GM19023 (cell line): ENCODE results near the gene SMPD2.

Experiments
- ATAC-seq: cut with Tn5 transposase; IDR thresholded peaks from one replicate; pipeline ENCODE4 v1.9.1; 2021; ENCODE audit warnings: mild to moderate bottlenecking, moderate library complexity; ENCODE audit not compliant: unreplicated experiment

The SMPD2 gene, protein sequence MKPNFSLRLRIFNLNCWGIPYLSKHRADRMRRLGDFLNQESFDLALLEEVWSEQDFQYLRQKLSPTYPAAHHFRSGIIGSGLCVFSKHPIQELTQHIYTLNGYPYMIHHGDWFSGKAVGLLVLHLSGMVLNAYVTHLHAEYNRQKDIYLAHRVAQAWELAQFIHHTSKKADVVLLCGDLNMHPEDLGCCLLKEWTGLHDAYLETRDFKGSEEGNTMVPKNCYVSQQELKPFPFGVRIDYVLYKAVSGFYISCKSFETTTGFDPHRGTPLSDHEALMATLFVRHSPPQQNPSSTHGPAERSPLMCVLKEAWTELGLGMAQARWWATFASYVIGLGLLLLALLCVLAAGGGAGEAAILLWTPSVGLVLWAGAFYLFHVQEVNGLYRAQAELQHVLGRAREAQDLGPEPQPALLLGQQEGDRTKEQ

DNA sequence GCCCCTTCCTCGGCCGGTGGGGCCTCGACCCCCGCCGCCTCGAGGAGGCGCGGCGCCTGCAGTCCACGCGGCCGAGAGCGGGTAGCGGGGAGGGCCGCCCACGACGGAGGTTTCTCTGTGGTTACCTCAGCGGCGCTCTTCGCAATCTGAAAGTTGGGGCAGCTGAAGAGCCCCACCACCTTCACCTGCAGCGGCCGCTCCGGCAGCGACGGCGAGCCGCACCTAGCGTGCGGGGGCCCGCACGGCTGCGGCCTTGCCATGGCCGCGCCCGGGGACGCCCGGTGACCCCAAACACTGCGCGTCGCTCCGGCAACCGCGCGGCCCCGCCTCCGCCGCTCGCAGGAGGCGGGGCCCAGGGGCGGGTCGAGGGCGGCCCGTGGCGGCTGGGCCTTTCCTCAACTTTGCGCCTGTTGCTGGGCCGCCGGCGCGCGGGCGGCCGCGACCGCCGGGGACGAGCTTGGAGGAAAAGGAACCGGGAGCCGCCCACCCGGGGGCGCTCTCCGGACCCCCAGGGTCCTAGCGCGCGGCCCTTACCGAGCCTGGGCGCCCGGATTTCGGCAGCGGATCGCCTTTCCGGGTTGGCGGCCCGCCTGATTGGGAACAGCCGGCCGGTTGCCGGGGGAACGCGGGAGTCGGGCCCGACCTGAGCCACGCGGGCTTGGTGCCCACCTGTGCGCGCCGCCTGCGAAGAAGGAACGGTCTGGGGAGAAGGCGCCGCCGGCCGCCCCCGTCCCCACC is at the start of gene SMPD2, which contains the start of gene PPIL6:
Gene SMPD2, plus strand, starts transcription at position 394 of the 738 bp plus-strand sequence. CDS start 398 bp downstream, outside the sequence.
Gene PPIL6, minus strand, starts transcription at position 298 of the 738 bp plus-strand sequence. Its CDS starts 38 bp downstream, at position 260.
- ATAC-seq: peak; percentile 90

DNA sequence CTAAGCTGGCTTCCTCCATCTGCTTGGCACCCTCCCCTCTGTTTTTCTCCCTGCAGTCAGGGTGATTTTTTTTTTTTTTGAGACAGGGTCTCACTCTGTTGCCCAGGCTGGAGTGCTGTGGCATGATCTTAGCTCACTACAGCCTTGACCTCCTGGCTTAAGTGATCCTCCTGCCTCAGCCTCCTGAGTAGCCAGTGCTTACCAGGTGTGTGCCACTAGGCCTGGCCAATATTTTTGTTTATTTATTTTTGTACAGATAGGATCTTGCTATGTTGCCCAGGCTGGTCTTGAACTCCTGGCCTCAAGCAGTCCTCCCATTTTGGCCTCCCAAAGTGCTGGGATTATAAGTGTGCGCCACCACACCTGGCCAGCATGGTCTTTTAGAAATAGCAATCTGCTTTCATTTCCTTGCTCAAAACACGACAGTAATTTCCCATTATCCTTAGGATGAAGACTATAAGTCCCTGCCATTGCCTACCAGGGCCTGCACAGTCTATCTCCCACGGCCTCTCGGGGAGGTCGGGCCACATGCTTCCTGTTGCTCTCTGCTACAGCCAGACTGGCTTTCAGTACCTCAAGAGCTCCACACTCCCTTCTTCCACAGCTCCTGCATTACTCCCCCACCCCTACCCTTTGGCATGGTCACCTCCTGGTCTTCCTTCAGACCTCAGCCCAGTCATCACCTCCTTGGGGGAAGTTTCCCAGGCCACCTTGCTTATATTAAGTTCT is 47.2 kb upstream of the SMPD2 start:
- no peak for ATAC-seq

DNA sequence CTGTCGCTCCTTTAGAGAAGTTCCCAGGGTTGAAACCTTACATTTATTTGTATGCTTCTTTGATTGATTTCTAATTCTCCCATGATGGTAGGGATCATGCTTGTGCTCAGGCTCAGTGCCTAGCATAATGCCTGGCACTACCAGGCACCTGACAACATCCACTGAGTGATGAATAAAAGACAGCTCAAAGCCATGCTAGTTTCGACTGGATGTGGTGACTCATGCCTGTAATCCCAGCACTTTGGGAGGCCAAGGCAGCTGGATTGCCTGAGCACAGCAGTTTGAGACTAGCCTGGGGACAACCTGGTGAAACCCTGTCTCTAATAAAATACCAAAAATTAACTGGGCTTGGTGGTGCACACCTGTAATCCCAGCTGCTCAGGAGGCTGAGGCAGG is 46.6 kb upstream of the SMPD2 start:
- ATAC-seq: no peak

DNA sequence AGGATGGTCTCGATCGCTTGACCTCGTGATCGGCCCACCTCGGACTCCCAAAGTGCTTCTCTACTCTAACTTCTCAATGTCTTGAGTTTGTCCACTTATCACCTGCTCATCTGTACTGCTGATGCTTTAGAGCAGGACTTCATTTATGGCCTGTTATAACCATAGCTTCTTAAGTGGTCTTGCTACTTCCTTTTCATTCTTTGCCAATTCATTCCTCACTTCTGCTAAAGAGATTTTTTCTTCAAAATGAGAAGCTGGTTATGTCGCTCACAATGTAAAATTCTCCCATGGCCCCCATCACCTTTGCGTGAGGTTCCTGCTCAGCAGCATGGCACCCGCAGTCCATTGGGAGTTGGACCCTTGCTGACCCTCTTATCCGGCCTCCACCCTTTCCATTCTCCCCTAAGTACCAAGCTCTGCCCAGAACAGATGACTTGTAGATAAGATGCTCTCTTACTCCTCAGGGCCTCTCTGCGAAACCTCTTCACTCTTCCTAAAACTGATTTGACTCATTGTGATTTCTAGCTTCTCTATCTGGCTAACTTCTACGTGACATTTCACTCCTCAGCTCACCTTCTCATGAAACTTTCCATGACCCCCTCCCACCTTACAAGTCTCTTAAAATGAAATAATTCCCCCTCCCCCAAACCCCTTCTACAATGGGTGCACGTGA is 44.3 kb upstream of the SMPD2 start:
- no peak for ATAC-seq

DNA sequence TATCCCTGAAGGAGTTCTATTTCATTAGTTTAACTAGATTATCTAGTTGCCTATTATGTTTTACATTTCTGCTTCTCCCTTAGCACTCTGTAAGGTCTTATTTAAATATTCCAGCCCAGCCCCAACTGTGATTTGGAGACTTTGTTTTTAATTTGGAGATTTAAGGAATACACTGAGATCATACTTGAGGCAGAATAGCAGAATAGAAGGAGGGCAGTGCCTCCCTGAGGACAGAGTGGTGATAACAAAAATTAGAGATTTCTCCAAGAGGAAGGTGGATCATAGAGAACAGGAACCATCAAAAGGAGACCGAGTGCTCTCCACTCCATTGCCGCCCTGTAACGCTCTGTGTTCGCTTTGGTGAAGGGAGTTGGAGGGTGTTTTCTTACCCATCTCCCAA is 43.5 kb upstream of the SMPD2 start:
- ATAC-seq: no peak

DNA sequence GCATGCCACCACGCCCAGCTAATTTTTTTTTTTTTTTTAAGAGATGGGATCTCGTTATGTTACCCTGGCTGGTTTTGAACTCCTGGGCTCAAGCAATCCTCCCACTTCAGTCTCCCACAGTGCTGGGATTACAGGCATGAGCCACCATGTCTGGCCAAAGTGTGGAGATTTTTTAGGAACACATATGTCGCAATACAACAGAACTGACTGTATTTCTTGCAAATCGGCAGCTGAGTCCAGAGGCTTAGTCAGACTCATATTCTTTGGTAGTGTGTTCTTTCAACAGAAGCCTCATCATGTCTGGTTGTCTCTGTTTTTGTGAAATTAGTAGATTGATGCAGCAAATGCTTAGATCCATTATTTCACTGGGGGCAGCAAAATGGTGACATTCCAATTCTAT is 34.3 kb upstream of the SMPD2 start:
- no peak for ATAC-seq

DNA sequence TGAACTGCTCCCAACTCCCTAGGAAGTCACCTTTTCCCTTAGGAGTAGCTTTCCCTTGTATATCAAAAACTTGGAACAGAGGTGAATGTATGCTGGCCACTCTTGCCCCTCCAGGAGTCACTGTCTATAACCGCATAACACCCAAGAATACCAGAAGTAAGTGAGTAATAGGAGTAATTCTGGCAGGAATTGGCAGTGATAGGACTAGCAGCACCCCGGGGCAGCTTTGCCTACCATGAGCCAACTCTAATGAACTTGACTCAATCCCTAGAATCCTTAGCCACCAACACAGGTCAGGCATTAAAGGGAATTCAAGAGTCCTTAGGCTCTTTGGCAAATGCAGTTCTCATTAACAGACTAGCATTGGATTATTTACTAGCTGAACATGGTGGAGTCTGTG is 29.5 kb upstream of the SMPD2 start:
- ATAC-seq: no peak

DNA sequence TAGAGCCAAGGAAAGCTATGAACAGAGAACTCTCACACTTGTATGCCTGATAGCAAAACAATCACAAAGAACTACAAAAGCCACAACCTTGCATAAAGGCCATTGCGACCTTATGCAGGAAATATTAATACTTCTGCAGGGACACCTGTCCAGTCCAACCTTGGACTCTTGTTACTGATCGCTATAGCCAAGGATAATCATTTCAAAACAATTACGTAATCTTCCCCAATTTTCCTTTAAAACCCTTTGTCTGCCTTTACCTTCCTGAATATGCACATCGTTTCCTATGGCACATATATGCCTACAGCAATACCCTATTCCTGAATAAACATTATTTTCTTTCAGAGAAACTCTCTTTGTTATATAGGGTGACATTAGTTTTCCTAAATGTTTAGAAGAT is 22.9 kb upstream of the SMPD2 start:
- ATAC-seq: no peak

DNA sequence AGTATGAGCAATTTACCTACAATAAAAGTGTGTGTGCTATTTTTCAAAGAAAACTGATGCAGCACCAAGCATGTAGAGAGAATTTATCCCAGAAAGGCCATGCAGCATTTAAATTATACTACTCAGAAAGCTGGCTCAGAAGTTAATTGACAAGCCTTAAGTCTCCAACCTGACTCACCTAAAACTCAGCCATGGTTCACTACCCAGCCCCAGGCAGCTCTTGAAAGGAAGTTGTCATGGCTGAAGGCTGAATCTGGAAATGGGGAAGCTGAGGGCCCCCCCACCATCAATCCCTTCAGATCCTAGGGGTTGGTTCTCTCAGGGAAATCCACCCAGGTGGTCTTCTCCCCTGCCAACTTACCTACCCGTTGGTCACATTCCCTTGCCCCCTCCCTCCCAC is 19.8 kb upstream of the SMPD2 start:
- no peak for ATAC-seq

DNA sequence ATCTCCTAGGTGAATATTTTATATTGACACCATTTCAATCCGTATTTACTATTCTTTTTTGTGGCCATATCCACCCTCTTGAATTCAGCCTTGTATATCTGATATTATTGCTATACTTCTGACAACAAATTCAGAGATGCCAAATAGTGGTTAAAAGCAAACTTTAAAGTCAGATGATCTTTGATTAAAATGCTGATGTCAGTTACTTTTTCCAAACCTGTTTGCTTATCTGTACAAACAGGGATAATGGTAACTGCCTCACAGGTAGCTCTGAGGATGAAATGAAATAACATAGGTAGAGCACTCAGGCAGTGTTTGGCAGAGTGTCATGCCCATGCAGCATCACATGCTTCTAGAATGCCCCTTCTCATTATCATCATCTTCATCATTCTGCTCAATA is 19.3 kb upstream of the SMPD2 start:
- no peak for ATAC-seq

DNA sequence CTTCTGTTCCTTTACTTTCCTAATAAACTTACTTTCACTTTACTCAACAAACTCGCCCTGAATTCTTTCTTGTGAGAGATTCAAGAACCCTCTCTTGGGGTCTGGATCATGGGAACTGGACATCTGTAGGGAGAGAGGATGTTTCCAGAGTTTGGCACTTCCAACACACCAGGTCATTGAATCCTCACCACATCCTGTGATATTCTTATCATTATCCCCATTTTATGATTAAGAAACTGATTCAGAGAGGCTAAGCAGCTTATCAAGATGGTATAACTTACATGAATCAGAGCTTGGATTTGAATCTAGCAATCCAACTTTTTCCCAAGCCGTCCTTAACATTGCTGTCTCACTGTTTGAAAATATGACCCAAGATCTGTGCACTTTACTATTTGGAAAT is 15.6 kb upstream of the SMPD2 start:
- no peak for ATAC-seq

DNA sequence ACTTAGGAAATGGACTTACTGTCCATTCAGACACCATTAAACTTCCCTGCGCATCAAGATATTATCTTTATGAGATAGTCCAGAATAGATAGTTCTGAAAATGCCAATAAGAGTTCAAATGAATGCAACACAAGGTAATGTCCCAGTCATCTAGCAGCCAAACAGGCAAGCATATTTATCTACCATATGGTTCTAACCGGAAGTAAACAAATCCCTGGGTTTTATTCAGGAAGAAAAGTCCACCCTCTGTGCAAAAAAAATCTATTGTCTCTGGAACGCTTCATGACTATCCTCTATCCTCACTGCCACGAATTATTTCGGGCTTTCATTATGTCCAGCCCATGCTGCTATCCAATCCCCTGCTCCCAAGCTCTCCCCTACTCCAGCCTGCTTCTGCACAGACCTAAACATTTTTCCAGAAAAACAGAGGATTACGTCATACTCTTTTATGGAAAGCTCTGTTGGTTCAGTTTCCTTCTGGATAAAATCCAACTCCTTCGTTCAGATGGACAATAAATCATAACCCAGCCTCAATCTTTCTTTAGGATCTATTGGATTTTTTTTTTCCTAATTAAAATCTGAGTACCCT is 11.5 kb upstream of the SMPD2 start:
- ATAC-seq: no peak

DNA sequence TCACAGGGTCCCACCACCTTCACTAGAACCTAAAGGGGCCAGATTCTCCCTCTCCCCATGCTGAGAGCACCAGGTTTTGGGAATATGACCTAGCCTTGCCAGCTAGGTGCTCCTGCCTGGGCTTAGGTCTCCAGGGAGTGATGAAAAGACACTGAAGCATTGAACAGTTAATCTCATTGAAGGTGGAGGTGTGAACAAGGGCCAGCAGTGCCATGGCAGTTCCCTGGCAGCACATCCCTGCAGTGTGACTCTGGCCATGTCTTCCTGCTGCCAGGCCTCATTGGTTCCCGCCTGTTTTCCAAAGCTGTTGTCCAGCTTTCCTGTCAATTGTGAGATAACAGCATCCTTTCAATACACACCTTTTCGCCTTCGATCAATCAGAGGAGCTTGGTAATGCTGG is 11.0 kb upstream of the SMPD2 start:
- no peak for ATAC-seq

DNA sequence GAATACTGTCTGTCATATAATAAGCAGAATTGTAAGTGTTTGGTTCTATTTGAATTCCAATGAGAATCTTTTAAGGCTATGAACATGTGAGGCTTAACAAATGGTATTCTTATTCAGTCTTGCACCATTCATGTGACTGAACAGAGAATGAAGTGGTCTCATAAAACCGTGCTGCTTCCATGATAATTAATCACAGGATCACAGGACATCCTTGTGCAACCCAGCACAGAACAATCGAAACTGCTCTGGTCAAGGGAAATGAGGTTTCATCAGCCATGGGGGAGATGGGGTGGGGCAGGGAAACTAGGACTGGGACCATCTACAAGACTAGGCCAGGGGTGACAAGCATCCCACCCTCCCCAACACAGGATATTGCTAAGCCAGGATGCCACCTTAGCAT is 6.1 kb upstream of the SMPD2 start:
- ATAC-seq: no peak

DNA sequence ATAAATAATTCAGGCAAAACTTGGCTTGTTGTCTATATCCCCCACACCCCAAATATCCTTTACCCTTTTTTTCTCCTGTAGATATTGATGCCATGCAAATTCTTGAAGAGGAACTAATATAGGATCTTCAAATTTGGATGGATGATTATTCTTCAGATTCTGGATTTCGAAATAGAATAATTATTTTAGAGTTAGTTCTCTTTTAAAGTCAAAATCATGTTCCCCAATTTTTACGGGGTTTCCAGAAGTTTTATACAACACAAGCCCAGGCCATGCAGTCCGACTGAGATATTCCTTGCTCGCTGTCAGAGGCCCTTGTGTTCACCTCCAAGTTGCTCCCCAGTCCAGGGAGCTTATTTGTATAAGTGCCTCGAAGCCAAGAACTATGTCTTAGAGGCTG is 4.5 kb upstream of the SMPD2 start:
- ATAC-seq: no peak

DNA sequence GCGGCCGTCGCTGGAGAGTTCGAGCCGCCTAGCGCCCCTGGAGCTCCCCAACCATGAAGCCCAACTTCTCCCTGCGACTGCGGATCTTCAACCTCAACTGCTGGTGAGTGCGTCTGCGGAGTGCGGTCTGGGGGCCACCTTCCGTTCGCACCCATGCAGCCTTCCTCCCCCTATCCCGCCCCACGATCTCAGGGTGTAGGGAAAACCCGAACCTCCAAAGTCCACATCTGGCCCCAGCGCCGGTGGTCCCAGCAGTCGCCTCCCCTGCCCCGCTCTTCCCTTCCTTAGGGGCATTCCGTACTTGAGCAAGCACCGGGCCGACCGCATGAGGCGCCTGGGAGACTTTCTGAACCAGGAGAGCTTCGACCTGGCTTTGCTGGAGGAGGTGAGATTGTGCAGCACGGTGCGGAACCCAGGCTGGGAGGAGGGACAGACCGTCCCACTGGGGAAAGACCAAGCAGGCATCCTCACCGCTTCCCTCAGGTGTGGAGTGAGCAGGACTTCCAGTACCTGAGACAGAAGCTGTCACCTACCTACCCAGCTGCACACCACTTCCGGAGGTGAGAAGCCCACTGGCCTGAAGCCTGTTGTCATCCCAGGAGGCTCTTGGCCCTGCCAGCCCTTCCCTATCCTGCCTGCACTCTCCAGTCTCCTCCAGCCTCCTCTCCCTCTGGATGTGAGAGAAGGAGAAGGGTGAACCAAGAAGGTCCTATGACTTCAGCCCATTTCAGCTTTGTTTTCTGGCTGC is 719 bp downstream of the SMPD2 start:
- peak; percentile 15 for ATAC-seq

DNA sequence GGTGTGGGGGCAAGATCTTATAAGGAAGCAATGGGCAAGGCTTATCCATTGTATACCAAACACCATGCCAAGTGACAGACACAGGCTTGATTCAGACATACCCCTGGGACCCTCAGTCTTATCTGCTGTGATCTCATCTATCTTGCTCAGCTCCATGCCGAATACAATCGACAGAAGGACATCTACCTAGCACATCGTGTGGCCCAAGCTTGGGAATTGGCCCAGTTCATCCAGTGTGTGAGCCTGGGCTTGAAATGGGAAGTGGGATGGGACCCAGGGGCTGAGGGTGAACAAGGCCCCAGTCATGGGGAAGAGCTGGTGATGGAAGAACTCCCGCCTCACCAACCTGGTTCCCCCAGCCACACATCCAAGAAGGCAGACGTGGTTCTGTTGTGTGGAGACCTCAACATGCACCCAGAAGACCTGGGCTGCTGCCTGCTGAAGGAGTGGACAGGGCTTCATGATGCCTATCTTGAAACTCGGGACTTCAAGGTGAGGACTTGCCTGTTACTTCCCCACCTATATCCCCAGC is 1.9 kb downstream of the SMPD2 start:
- ATAC-seq: no peak

DNA sequence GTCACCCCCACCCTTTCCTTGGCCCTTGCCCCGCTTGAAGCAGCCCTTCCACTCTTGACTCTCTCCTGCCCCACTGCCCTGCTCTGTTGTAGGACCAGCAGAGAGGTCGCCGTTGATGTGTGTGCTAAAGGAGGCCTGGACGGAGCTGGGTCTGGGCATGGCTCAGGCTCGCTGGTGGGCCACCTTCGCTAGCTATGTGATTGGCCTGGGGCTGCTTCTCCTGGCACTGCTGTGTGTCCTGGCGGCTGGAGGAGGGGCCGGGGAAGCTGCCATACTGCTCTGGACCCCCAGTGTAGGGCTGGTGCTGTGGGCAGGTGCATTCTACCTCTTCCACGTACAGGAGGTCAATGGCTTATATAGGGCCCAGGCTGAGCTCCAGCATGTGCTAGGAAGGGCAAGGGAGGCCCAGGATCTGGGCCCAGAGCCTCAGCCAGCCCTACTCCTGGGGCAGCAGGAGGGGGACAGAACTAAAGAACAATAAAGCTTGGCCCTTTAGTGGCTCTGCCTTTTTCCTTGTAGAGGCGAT is 3.0 kb downstream of the SMPD2 start:
- ATAC-seq: no peak

DNA sequence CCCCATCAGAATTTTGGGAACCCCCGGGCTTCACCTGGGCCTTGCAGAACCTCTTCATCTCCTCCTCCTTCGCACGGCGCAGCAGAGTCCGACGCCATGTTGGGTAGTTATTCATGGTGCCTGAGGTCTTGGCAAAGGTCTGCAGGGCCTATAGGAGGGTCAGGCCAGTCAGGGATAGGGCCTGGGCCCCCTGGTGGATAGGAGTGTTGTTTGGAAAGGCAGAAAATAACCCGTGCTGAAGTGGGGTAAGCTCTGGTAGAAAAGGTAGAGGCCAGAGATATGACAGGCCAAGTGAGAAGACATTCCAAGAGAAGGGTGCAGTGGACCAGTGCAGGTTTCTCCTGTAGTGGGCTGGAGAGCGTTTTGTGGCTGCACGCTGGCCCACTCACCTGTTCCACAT is 4.9 kb downstream of the SMPD2 start:
- no peak for ATAC-seq
